Measurements from ENCODE around the gene APOA5.
"Not testable (repeated sequence)": the region's sequence is repeated elsewhere in the genome, so short reads cannot be mapped to it uniquely, and the experiment has no call there.

Gene APOA5

DNA sequence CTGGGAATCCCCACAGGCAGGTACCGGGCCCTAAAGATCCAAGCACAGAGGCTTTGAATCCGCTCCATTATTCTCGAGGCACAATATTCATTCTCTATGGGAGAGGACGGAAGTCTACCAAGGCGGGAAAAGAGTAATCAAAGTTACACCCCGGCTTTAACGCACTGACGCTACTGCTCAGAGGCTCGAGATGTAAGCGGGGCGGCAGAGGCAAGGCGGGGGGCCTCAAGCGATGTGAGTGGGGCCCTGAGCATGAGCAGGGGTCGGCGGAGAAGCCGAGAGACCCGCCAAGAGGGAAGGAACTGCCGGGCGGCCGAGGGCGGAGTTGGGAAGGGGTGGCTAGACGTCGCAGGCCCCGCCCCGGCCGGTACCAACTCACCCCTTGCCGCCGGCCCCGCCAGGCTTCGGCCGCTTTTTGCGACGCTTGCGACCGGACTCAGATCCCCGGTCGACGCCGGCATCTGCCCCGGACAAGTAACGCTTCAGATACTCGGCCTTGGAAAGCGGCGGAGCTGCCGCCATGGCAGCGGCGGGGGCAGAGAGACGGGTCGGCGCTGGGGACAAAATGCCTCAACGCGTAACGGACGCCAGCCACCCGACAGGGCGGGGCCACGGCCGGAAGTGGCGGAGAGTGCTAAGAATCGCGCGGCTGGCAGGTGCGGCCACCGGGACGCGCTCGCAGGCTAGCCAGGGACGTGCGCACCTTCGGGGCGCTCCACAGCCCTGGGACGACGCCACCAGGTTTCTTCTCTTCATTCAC is 19.1 kb downstream of the APOA5 start, which contains the start of gene BUD13:
Gene BUD13 (minus strand): TSS at position 545 of the 760 bp plus-strand sequence. CDS start 23 bp downstream, at position 522.
- DNase-seq = peak; percentile 97

GRCh38 chr11:116771935-116772334 is 19.7 kb downstream of the APOA5 start:
- no peak for DNase-seq

GRCh38 chr11:116762132-116762531 is 29.5 kb downstream of the APOA5 start:
- no peak for DNase-seq

DNA sequence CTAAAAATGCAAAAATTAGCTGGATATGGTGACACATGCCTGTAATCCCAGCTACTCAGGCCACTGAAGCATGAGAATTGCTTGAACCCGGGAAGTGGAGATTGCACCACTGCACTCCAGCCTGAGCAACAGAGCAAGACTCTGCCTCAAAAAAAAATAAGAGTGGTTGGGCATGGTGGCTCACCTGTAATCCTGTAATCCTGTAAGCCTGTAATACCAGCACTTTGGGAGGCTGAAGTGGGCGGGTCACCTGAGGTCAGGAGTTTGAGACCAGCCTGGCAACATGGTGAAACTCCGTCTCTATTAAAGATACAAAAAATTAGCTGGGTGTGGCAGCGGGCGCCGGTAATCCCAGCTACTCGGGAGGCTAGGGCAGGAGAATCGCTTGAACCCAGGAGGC is 35.6 kb downstream of the APOA5 start:
- DNase-seq = not testable (repeated sequence)

DNA sequence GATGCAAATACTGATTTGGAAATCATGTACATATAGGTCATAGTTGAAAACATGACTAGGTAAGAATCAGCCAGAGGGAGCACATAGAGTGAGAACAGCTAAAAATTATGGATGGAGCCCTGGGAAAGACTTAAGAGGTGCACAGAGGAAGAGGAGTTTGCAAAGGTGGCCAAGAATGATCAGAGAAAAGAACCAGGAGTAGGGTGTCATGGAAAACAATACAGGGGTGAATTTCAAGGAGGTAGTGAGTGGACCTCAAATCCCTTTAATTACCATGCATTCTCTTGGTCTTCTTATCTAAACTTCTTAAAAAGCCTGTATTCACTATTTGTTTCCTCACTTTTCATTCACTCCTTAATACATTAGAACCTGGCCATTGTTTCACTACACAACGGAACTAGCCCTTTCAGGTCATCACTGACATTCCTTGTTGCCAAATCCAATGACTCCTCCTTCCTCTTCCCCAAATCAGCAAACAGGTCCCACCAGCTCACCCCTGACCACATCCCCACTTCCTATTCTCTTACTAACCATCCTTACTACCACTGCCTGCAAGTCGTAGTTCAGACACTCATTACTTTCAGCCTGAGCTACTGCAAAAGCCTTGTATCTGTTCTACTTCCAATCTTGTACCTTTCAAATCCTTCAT is 41.5 kb downstream of the APOA5 start:
- no peak for DNase-seq

DNA sequence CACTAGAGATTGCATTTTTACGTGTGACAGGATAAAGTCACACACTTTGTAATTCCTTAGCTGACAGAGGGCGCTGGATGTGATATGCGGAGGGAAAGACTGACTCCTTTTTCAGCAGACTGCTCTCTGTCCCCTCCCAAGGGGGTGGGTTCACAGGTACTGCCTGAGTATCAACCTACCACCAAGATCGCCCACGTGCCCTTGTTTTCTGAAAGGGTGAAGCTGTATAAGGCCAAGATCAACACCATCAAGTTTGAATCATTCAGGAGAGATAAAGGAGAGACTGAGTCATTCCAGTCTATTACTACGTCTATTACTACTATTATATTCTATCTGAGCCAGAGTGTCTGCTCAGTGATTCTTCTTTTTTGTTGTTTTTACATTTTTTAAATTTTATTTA is 49.6 kb downstream of the APOA5 start:
- no peak for DNase-seq

GRCh38 chr11:116740741-116741140 is 50.9 kb downstream of the APOA5 start:
- DNase-seq = no peak
